Measurements from ENCODE around the gene TMEM156.
A peak's percentile ranks its signal among the peaks of the same experiment; 100 is the strongest.

TMEM156 gene

GRCh38 chr4:39032218-39033085, at the start of gene TMEM156:
Gene TMEM156, minus strand, starts transcription at chr4:39032409. Its CDS starts 96 bp downstream, at chr4:39032313.
- DNase-seq: no peak

DNA sequence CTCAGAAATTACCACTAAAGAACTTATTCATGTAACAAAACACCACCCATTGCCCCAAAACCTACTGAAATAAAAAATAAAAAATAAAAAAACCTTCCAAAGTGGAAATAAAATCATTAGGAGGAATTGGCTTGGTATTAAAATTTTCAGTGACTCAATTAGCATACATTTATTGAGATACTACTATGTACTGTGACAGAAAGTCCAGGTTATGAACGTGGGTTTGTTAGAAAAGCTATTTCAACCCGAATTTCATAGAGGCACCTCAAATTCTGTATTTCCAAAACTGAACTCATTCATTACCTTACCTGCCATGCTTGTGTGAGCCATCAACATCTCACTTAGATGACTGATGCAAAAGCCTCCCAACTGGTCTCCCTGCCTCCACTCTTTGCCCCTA, 46.6 kb upstream of the TMEM156 start:
- DNase-seq: no peak

DNA sequence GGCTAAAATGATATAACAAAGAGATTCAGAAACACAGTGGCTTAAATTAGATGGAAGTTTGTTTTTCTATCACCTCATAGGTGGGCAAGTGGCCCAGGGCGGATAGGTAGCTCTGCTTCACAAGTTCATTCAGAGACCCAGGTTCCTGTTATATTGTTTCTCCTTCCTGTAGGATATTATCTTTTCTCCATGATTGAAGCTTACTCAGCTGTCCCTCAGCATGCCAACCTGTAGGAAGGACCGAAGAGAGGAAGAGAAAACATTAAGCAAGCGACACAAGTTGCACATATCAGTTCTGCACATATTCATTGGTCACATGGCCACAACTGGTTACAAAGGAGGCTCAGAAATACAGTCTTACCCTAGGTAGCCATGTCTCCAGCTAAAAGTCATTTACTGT, 36.7 kb upstream of the TMEM156 start:
- no peak for DNase-seq

DNA sequence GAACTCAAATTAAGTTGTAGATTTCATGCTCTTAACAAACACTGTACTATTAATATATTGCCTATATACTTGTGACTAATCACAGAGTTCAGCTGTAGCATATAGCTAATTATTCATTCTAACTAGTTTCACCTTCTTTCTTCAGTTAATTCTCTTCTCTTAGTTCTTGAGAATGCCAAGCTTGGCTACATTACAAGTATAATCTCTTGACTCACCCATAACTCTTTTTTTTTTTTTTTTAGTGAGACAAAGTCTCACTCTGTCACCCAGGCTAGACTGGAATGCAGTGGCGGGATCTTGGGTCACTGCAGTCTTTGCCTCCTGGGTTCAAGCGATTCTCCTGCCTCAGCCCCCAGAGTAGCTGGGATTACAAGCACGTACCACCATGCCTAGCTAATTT, 35.2 kb upstream of the TMEM156 start:
- no peak for DNase-seq

GRCh38 chr4:39067031-39067430, 34.8 kb upstream of the TMEM156 start:
- no peak for DNase-seq

GRCh38 chr4:39066371-39066770, 34.2 kb upstream of the TMEM156 start:
- no peak for DNase-seq

DNA sequence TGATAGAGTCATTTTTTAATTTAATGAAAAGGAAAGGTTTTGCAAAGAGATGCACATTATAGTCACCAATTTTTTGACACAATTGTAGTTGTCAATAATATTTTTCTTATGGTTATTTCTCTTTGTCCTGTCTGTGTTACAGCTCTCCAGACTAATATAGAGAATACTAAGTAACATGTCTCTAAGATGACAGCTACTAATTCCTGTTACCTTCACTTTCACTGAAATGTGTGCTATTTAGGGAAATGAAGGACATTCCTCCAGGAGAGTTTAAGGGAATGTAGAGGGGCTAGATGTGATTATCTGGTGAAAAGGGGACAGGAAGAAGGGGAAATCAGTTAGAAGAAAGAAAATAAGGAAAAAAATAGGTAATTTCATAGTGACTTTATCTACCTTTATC, 31.2 kb upstream of the TMEM156 start:
- no peak for DNase-seq

DNA sequence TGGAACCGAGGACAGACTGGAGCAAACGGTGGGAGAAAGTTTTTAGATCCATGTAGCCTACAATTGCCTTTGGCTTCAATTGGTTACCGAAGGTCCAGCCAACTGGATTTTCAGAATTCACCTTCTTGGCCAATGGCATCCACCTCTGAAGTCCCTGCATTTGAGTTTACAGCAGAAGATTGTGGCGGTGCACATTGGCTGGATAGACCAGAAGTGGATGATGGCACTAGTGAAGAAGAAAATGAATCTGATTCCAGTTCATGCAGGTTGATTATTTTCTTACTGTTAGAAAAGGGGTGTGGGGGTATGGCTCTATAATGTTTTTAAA, 30.5 kb upstream of the TMEM156 start:
- DNase-seq: no peak

DNA sequence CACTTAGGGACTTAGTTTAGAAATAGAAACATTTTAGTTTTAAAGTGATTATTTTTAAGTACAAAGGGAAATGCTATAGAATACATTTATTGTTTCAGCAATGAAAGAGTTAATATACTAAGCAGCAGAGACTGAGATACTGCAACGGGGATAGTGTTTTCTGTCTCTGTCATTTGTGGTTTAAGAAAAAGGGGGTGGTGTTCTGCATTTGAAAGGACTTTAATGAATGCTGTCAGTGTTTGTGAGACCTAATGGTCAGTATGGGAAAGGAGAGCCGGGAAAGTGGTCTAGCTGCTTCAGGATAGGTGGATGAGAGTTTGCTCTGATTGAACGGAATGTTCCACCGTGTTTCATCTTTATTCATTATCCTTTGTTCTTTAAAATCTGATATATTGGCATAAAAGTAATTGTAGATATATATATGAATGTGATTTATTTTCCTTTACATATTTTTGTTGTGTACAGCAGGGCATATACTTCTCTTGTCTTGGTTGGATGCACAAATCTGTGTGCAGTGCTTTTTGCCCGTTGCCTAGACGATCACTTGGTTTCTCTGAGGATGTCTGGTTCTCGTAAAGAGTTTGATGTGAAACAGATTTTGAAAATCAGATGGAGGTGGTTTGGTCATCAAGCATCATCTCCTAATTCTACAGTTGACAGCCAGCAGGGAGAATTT, 30.0 kb upstream of the TMEM156 start, which contains the start of gene KLHL5:
Gene KLHL5 (plus strand): TSS at position 139 of the 676 bp plus-strand sequence. CDS start 421 bp downstream, at position 560.
- no peak for DNase-seq

DNA sequence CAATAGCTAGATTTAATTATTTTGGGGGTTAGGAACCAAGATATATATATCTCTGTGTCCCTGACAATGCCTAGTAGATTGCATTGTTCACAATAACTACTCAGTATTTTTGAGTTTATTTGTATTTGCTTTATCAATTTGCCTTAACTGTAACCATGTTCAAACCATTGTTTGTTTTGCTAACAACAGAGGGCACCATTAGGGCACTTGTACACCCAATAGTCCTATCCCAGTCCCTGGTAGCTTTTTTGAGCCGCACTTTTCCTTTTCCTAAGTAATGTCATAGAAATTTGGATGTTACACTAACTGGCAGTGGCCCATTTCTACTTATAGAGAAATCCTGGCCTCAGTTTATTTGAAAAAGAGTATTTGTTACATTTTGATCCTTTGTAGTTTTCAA, 29.2 kb upstream of the TMEM156 start:
- no peak for DNase-seq

GRCh38 chr4:39056023-39056422, 23.8 kb upstream of the TMEM156 start:
- DNase-seq: no peak

DNA sequence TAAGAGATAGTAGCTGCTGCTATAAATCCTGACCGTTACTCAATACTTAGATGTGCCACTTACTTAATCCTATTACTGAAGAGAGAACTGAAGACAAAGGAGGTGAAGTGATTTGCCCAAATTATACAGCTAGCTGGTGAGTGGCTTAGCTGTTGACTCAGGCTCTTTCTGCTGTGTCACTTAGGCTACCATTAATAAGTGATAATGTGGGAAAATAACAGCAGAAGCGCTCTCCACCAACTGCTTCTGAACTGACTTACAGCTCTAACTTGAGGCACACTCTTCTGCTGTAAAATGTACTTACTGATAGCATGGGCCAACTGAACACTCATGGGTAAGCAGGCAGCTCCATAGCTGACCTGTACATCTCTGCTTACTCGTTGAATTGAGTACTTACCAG, 22.3 kb upstream of the TMEM156 start:
- DNase-seq: no peak

GRCh38 chr4:39053983-39054382, 21.8 kb upstream of the TMEM156 start:
- no peak for DNase-seq

DNA sequence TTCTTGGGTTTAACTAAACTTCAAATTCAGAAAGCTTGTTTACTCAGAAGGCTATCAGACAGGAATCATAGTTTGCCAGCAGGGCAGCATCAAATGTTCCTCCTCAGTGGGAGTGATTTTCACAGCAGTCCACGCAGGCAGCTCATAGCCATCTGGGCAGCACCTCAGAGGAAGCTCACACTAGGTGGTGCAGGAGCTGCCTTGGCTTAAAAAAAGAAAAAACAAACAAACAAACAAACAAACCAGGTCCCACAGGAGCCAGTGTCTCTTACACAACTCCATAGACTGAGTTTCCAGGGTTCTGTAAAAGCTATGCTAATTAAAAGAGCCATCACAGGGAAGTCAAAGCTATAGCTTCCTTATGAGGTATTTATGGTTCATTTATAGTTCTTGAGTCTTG, 19.3 kb upstream of the TMEM156 start:
- DNase-seq: no peak

- no peak for DNase-seq
Observed at GRCh38 chr4:39050590-39050989, 18.4 kb upstream of the TMEM156 start.

GRCh38 chr4:39048311-39048710, 16.1 kb upstream of the TMEM156 start:
- DNase-seq: no peak

- no peak for DNase-seq
Observed at GRCh38 chr4:39047681-39048080, 15.5 kb upstream of the TMEM156 start.

- no peak for DNase-seq
Observed at GRCh38 chr4:39046249-39046648, 14.0 kb upstream of the TMEM156 start.

DNA sequence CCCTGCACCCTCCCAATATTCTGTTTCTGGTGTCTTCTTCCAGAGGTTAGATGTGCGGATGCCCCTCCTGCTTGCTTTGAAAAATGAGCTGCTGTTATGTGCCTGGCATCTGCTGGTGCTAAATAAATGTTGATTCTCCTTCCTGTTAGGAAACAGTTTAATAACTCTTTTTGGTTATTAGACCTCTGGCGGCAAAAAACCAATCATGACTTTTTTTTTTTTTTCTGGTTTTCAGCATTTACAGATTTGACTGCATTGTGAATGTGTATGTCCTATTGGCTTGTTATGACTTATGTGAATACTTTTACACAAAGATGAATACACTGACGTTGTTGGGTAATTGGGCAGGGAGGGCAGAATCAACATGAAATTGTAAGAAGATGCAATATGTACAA, 13.6 kb upstream of the TMEM156 start:
- DNase-seq: no peak

DNA sequence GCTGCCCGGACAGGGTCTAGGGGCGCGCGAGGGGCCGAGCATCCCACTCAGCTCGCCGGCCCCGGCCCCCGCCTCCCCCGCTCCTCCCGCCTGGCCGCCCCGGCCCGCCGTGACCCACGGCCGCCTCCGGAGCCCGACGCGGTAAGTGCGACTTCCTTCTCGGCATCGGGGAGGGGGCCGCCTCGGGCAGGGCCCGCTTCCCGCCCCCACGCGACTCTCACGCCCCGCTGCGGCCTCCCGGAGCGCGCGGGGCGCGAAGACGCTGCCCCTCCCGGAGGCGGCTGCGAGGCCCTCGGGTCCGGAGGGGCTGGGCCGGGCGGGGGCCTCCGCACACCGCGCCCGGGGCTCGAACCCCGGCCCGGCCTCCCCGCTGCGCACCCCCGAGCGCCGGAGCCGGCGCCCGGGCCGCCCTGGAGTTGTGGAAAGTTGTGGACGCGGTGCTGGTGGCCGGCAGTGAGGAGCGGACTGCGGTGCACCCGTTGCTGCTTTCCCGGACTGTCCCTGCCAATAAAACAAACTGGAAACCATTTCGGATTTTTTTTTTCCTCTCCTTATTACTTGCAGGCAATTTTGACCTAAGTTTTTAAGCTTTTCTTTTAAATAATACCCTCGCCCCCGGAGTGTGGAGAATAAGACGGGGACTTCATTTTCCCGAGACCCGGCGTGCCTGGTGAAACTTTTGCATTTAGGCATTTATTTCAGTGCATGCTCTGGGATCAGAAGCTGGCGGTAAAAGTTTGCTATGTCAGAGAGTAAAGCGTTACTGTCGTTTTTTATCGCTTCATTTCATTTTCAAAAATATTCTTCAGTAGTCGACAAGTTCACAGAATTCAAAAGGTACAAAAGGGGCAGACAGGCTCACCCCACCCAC, 13.0 kb upstream of the TMEM156 start:
- no peak for DNase-seq

GRCh38 chr4:39044364-39044955, 12.3 kb upstream of the TMEM156 start:
- DNase-seq: peak; percentile 22

DNA sequence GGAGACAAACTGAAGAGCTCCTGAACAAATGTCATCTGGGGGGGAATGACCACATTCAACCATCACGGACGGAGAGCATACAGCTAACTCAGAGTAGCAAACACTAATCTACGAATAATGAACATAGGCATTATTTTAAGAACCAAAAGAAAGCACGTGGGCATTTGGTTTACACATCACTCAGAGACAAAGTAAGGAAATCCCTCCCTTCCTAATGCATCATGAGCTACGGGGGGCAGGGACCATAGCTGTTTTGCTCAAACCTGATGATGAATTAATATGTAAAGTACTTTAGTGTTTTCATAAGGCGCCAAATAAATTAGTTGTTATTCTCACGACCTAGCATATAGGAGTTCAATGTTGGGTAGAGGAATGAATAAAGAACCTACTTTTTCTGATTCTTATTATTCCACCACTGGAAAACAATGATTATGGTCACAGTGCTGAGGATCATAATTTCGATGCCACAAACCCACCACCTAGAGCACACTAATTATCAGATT, 11.7 kb upstream of the TMEM156 start:
- no peak for DNase-seq

Measured in NCI-H748 treated with DMSO at 0.1 percent for 48 hours (cell line).